ENCODE data around the gene HIGD2A.

Gene HIGD2A

DNA sequence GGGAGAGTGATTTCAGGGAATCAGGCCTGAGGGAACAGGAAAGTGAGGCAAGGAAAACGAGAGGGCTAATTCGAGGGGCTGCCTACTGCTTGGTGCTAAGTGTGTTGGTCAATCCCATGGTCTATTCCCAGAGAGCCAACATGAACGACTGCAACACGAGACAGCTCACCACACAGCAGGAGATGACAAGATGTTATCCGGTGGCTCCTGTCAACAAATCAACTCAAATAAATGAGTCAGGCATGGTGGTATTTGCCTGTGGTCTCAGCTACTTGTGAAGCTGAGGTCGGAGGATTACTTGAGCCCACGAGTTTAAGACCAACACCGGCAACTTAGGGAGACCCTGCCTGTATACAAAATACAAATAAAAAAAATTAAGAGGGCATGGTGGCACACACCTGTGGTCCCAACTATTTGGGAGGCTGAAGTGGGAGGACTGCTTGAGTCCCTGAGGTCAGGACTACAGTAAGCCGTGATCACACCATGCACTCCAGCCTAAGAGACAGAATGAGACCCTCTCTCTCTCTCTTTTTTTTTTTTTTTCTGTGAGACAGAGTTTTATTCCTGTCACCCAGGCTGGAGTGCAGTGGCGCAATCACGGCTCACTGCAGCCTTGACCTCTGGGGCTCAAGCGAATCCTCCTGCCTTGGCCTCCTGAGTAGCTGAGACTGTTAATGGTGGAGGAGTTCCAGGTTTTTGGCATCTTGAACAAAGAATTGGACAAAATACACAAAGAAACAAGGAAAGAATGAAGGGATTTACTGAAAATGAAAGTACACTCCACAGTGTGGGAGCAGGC is 50.6 kb downstream of the HIGD2A start:
- DNase-seq (ENCODE audit: extremely low read depth, low read depth) = no peak
- no peak for TF ChIP-seq CTCF (IDR thresholded peaks at IDR 0.05; ENCODE audit: low read depth, low read length, missing control alignments)
- no peak overlapping the region for H3K4me3 ChIP-seq (replicated peaks; ENCODE audit: low read depth, low read length)
